ENCODE data around the gene ARRDC4.

ARRDC4 gene

DNA sequence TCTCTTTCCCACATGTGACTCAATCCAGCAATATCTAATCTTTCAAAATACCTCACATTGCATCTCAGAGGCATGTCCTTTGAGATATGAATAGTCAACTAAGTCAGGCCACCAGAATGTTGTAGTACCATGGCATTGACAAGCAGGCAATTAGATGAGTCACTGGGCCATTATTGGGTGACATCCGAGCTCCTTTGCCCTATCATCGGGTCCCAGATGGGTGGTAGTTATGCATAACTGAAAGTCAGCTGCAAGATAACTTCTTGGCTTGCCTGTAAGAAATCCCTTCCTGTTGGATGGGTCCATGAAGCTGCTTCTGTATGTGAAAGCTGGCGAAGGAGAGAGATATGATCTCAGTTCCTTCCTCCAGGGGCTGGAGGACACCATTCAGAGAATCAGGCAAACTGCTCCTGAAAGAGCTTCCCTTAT lies 32.8 kb downstream of the ARRDC4 start:
- Histone ChIP-seq H3K4me3 (ENCODE audit: low read length) (no peak overlapping the region), H3F3A (ENCODE audit: insufficient read depth, low read length) (no peaks in the 10 kb centered on the region), H3K27ac (ENCODE audit: low read length) (no peak overlapping the region), H3K9me3 (replicated peaks; ENCODE audit: insufficient read depth, low read length) (no peaks in the 10 kb centered on the region), H3K36me3 (replicated peaks; ENCODE audit: insufficient read depth, low read length) (no peaks in the 10 kb centered on the region), H4K20me1 (ENCODE audit: insufficient read depth, low read length) (no peaks in the 10 kb centered on the region), H3K4me1 (ENCODE audit: low read length) (no peaks in the 10 kb centered on the region), H3K4me2 (ENCODE audit: low read depth, low read length) (no peak overlapping the region), H3K27me3 (replicated peaks; ENCODE audit: insufficient read depth, low read length) (no peaks in the 10 kb centered on the region), H2AFZ (ENCODE audit: low read length) (no peak overlapping the region), H3K9me2 (replicated peaks; ENCODE audit: insufficient read depth, low read length) (no peaks in the 10 kb centered on the region), H3K9ac (ENCODE audit: low read length) (no peak overlapping the region), H3K79me2 (ENCODE audit: low read length) (no peaks in the 10 kb centered on the region)
- TF ChIP-seq EZH2 (optimal IDR thresholded peaks at IDR 0.05; ENCODE audit: low read depth, low read length) (no peak), EZH2phosphoT487 (IDR thresholded peaks at IDR 0.05; ENCODE audit: low read length) (no peak)
- TF ChIP-seq, protein P1, sequence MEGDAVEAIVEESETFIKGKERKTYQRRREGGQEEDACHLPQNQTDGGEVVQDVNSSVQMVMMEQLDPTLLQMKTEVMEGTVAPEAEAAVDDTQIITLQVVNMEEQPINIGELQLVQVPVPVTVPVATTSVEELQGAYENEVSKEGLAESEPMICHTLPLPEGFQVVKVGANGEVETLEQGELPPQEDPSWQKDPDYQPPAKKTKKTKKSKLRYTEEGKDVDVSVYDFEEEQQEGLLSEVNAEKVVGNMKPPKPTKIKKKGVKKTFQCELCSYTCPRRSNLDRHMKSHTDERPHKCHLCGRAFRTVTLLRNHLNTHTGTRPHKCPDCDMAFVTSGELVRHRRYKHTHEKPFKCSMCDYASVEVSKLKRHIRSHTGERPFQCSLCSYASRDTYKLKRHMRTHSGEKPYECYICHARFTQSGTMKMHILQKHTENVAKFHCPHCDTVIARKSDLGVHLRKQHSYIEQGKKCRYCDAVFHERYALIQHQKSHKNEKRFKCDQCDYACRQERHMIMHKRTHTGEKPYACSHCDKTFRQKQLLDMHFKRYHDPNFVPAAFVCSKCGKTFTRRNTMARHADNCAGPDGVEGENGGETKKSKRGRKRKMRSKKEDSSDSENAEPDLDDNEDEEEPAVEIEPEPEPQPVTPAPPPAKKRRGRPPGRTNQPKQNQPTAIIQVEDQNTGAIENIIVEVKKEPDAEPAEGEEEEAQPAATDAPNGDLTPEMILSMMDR (IDR thresholded peaks at IDR 0.05; ENCODE audit: low read length) = no peak
- DNase-seq = no peak

DNA sequence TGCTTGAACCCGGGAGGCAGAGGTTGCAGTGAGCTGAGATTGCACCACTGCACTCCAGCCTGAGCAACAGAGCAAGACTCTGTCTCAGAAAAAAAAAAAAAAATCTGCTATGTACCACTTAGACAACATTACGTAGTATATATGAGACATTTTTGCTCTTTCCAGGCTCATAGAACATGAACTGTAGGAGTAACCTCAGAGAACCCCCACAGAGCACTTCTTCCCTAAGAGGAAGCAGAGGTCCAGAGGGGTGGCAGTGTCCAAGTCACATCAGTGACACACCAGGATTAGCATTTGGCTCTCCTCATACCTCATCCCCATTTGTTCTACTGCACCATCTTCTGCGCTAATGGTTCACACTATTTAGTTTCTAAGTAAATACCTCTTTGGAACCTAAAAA lies 33.7 kb downstream of the ARRDC4 start:
- Histone ChIP-seq H3K27ac (ENCODE audit: low read length) (no peak overlapping the region), H3K36me3 (replicated peaks; ENCODE audit: insufficient read depth, low read length) (no peaks in the 10 kb centered on the region), H3K4me1 (ENCODE audit: low read length) (no peaks in the 10 kb centered on the region), H3K79me2 (ENCODE audit: low read length) (no peaks in the 10 kb centered on the region), H3K27me3 (replicated peaks; ENCODE audit: insufficient read depth, low read length) (no peaks in the 10 kb centered on the region), H3K4me2 (ENCODE audit: low read depth, low read length) (no peak overlapping the region), H3K9ac (ENCODE audit: low read length) (no peak overlapping the region), H3K9me2 (replicated peaks; ENCODE audit: insufficient read depth, low read length) (no peaks in the 10 kb centered on the region), H3K4me3 (ENCODE audit: low read length) (no peak overlapping the region), H2AFZ (ENCODE audit: low read length) (no peak overlapping the region), H3K9me3 (replicated peaks; ENCODE audit: insufficient read depth, low read length) (no peaks in the 10 kb centered on the region), H3F3A (ENCODE audit: insufficient read depth, low read length) (no peaks in the 10 kb centered on the region), H4K20me1 (ENCODE audit: insufficient read depth, low read length) (no peaks in the 10 kb centered on the region)
- DNase-seq = no peak
- TF ChIP-seq, protein P1 (IDR thresholded peaks at IDR 0.05; ENCODE audit: low read length) = no peak
- TF ChIP-seq EZH2 (optimal IDR thresholded peaks at IDR 0.05; ENCODE audit: low read depth, low read length) (no peak), EZH2phosphoT487 (IDR thresholded peaks at IDR 0.05; ENCODE audit: low read length) (no peak)

GRCh38 chr15:97995192-97995591 lies 34.7 kb downstream of the ARRDC4 start:
- Histone ChIP-seq H3K79me2 (ENCODE audit: low read length) (no peaks in the 10 kb centered on the region), H3K9ac (ENCODE audit: low read length) (no peak overlapping the region), H3K4me3 (ENCODE audit: low read length) (no peak overlapping the region), H3F3A (ENCODE audit: insufficient read depth, low read length) (no peaks in the 10 kb centered on the region), H2AFZ (ENCODE audit: low read length) (0 out of 2 replicates have a peak overlapping the region, but pooled peaks have one; percentile 49), H3K4me2 (ENCODE audit: low read depth, low read length) (no peak overlapping the region), H3K36me3 (replicated peaks; ENCODE audit: insufficient read depth, low read length) (no peaks in the 10 kb centered on the region), H3K27ac (ENCODE audit: low read length) (no peak overlapping the region), H3K9me3 (replicated peaks; ENCODE audit: insufficient read depth, low read length) (no peaks in the 10 kb centered on the region), H3K4me1 (ENCODE audit: low read length) (no peaks in the 10 kb centered on the region), H3K9me2 (replicated peaks; ENCODE audit: insufficient read depth, low read length) (no peaks in the 10 kb centered on the region), H4K20me1 (ENCODE audit: insufficient read depth, low read length) (no peaks in the 10 kb centered on the region), H3K27me3 (replicated peaks; ENCODE audit: insufficient read depth, low read length) (no peaks in the 10 kb centered on the region)
- DNase-seq = no peak
- TF ChIP-seq EZH2phosphoT487 (IDR thresholded peaks at IDR 0.05; ENCODE audit: low read length) = no peak
- no peak for TF ChIP-seq EZH2 (optimal IDR thresholded peaks at IDR 0.05; ENCODE audit: low read depth, low read length)
- TF ChIP-seq, protein P1 (IDR thresholded peaks at IDR 0.05; ENCODE audit: low read length) = no peak
